Small intestine (tissue), 7 donors: ENCODE results near the gene TMCC1. TPM values are rescaled to one million over a fixed set of nuclear protein-coding genes. Genes with fewer than 3 reads are reported as not detected.

Experiments used
- DNase-seq, 2 donors: peaks; one replicate each; pipeline versions ENCODE4 v3.0.0 to v3.0.0-alpha.2; 2013
- FAIRE-seq: peaks from 2 replicates; lab custom pipeline; 2012; peaks lifted over from hg19 to GRCh38; lab: Jason Lieb, UNC
- H3K27ac ChIP-seq, 3 donors: one replicate each; pipeline ENCODE4 v1.5.1; 2013; ENCODE audit warnings: low read length in 2 of 3, mild to moderate bottlenecking in 2 of 3, control low read depth in 1 of 3, inconsistent platforms in 1 of 3, low read depth in 1 of 3, moderate library complexity in 1 of 3
- H3K27me3 ChIP-seq, 3 donors: one replicate each; pipeline ENCODE4 v1.6.1; 2013; ENCODE audit warnings: low read length in 3 of 3, inconsistent platforms in 1 of 3; ENCODE audit not compliant: control insufficient read depth in 3 of 3, insufficient read depth in 3 of 3
- H3K36me3 ChIP-seq, 3 donors: one replicate each; pipeline ENCODE4 v1.6.1; 2013; ENCODE audit warnings: low read length in 3 of 3, inconsistent platforms in 1 of 3, low read depth in 1 of 3, mild to moderate bottlenecking in 1 of 3, moderate library complexity in 1 of 3; ENCODE audit not compliant: control insufficient read depth in 3 of 3, insufficient read depth in 2 of 3
- H3K4me1 ChIP-seq, 3 donors: one replicate each; pipeline ENCODE4 v1.6.1; 2013; ENCODE audit warnings: low read length in 2 of 3, inconsistent platforms in 1 of 3, low read depth in 1 of 3, mild to moderate bottlenecking in 1 of 3, moderate library complexity in 1 of 3; ENCODE audit not compliant: control insufficient read depth in 3 of 3, insufficient read depth in 2 of 3
- H3K4me3 ChIP-seq, 3 donors: one replicate each; pipeline ENCODE4 v1.5.1; 2013; ENCODE audit warnings: low read length in 3 of 3, control low read depth in 1 of 3, inconsistent platforms in 1 of 3, low read depth in 1 of 3, mild to moderate bottlenecking in 1 of 3, moderate library complexity in 1 of 3
- H3K9me3 ChIP-seq, 2 donors: one replicate each; pipeline ENCODE4 v1.6.1; 2013; ENCODE audit warnings: low read depth in 1 of 2, low read length in 1 of 2; ENCODE audit not compliant: control insufficient read depth in 2 of 2, insufficient read depth in 1 of 2
- WGBS, 3 donors: extraction: QIAGEN DNeasy Blood & Tissue Kit; methylation state at CpG; one replicate each; pipeline ENCODE4 v1.1.7; 2013; 5-methylcytosine and 5-hydroxymethylcytosine counted together
- polyA plus RNA-seq, 4 donors: library from polyadenylated mRNA; stranded (reverse) in 3 of 4; unstranded in 1 of 4; fragments of 200-250 nt in 3 of 4; fragments of 120-200 nt in 1 of 4; gene quantifications; one replicate each; pipeline versions ENCODE4 v1.2.1 to v1.2.3, GENCODE V29; 2013
- donor health status: healthy with polysubstance abuse.
- donor health status: control.
- donor health status: control.
- donor health status: Bipolar disorder and iron deficiency.
- donor health status: healthy.

Gene TMCC1
- polyA plus RNA-seq, 4 donors: 5.4 to 16.4 (median 7.6) TPM

DNA sequence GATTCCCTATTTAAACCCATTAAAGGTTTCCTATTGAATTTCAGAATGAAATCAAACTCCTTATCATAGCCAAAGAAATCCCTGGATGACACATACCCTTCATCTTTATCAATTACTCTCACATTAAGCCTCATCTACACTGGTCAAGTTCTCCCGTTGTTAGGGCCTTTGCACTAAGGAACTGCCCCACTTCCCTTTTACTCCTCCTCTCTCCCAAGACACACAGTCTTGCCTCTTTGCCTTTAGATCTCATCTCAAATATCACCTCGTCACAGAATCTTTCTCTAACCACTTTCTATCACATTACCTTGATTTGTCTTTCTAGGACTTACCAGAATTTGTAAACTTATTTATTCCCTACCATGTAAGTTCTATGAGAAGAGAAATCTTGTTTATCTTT is 117.6 kb downstream of the TMCC1 start:
- DNase-seq: no peak

DNA sequence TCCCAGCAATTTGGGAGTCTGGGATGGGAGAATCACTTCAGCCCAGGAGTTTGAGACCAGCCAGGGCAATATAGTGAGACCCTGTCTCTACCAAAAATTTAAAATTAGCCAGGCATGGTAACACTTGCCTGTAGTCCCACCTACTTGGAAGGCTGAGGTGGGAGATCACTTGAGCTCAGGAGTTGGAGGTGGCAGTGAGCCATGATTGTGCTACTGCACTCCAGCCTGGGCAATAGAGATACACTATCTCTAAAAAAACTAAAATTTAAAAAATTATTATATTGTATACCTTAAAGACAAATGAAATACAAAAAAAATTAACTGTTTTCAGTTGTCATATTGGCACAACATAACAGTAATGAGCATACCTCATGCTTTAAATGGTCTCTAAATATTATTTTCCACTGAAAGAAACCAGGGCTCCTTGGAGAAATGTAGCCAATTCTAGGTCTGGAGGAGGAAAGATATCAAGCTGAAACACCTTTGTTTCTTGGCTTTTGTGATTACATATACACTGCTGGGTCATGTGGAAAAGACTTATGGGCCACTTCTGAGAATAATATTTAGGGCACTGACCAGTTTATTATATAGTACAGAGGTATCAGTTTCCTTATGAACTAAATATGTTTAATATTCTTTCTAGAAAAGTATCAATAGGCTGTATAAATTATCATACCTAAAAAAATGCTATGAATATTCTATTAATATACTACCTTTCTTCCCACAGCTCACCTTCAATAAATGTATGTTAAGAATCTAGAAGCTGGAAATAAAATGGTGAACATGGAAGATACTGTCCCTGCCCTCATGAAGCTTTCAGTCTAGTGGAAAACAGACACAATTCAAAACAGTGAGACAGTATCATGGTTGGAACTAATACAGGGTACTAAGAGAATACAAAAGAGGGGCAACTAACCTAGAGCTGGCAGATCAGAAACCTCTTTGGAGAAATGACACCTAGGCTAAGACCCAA is 119.5 kb downstream of the TMCC1 start:
- Histone ChIP-seq H3K27ac (no peak overlapping the region), H3K4me1 (no peaks in the 10 kb centered on the region), H3K36me3 (peaks cover 0 to 4% (median 0%) of the 10 kb centered on the region in 3 donors), H3K9me3 (no peaks in the 10 kb centered on the region), H3K27me3 (no peaks in the 10 kb centered on the region), H3K4me3 (no peak overlapping the region)
- DNase-seq (no peak), FAIRE-seq (no peak)

More for the DNA sequence above, 117.6 kb downstream of the TMCC1 start:
- Histone ChIP-seq H3K27ac (no peak overlapping the region), H3K9me3 (no peaks in the 10 kb centered on the region), H3K36me3 (no peaks in the 10 kb centered on the region), H3K4me3 (no peak overlapping the region), H3K4me1 (no peaks in the 10 kb centered on the region), H3K27me3 (no peaks in the 10 kb centered on the region)
- WGBS, 3 donors: 87 to 90% (median 89%) methylated on average over 2 of the region's 2 CpGs
- FAIRE-seq: no peak

DNA sequence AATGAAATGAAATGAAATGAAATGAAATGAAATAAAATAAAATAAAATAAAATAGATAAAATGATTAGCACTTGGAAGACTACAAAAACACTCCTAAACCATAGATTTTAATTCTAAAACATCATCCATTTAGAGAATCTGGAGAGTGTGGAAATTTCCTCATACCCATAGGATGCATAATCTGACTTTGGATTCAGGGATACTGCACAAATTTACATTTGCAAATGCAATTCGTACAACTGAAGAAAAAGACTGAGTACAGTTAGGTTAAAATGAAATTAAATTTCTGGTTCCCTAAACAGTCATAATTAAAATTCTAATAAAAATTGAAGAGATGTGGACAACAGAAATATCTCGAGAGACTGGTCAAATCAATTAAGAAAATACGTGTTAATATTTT is 122.9 kb downstream of the TMCC1 start:
- 92 to 98% (median 96%) methylated on average over 3 of the region's 3 CpGs for WGBS, 3 donors
- H3K27ac ChIP-seq: no peak overlapping the region
- peaks cover 0 to 4% (median 0%) of the 10 kb centered on the region in 3 donors for H3K36me3 ChIP-seq
- H3K27me3 ChIP-seq: no peaks in the 10 kb centered on the region
- no peak for DNase-seq
- no peaks in the 10 kb centered on the region for H3K9me3 ChIP-seq
- no peaks in the 10 kb centered on the region for H3K4me1 ChIP-seq
- FAIRE-seq: no peak
- H3K4me3 ChIP-seq: no peak overlapping the region

DNA sequence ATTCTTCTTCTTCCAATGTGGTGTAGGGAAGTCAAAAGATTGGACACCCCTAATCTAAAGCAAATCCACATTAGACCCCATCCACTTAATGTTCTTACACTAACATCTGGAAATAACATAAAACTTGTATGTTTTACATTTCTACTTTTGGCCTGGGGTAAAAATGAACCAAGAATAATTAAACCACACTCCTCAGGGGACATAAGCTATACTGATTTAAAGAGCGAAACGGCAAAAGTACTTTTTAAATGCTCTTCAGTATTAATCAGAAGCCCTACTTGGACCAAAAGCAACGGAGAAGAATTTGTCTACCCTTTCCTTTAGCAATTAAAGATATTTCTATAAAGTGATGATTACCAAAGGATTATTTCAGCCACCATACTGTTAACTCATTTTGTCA is 123.9 kb downstream of the TMCC1 start:
- Histone ChIP-seq H3K9me3 (no peaks in the 10 kb centered on the region), H3K36me3 (peaks cover 0 to 4% (median 0%) of the 10 kb centered on the region in 3 donors), H3K27me3 (no peaks in the 10 kb centered on the region), H3K27ac (no peak overlapping the region), H3K4me3 (no peak overlapping the region), H3K4me1 (no peaks in the 10 kb centered on the region)
- FAIRE-seq: no peak
- 94 to 97% (median 95%) methylated on average over 3 of the region's 3 CpGs for WGBS, 3 donors
- no peak for DNase-seq

DNA sequence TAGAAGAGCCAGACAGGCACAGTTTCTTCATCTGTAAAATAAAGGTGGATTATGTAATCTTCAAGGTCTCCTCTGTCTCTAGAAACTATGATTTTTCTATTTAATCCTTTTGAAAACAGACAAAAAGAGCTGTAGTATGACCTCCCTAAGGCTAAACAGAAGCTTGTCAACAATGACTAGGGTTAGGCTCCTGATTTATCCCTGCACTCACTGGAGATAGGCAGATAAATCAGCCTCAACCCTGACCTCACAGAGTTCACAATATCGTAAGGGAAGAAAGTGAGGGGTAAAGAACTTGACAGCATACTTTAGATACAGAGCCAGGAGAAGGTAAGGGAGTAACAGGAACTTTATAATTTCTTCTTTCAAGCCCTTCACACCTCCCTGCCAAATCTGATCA is 124.8 kb downstream of the TMCC1 start:
- 70 to 100% (median 85%) methylated on average over 1 of the region's 1 CpG for WGBS, 3 donors
- H3K9me3 ChIP-seq: no peaks in the 10 kb centered on the region

DNA sequence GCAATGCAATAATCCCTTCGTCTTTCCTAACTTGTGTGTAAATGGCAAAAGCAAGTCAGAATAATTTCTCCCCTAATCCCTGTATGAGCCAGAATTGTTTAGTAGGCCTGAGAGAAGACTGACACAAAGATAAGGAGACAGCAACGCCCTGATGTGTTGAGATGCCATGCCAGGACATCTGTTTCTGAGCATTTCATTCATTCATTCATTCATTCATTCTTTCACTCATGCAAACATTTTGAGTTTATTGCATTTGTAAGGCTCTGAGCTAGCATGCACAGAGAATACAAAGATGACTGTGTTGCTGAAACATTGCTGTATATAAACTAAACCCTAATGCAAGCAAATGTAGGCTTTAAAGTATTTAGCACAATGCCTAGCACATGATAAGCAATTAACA is 127.4 kb downstream of the TMCC1 start:
- Histone ChIP-seq H3K4me1 (peaks cover 0 to 4% (median 2%) of the 10 kb centered on the region in 3 donors), H3K27ac (no peak overlapping the region), H3K9me3 (no peaks in the 10 kb centered on the region), H3K27me3 (no peaks in the 10 kb centered on the region), H3K4me3 (no peak overlapping the region), H3K36me3 (peaks cover 0 to 4% (median 0%) of the 10 kb centered on the region in 3 donors)
- DNase-seq (no peak), FAIRE-seq (no peak)
- WGBS, 3 donors: 66 to 76% (median 71%) methylated on average over 2 of the region's 2 CpGs

More for the DNA sequence above, 124.8 kb downstream of the TMCC1 start:
- no peak overlapping the region for H3K4me3 ChIP-seq
- no peaks in the 10 kb centered on the region for H3K27me3 ChIP-seq
- DNase-seq: no peak
- H3K36me3 ChIP-seq: peaks cover 0 to 4% (median 0%) of the 10 kb centered on the region in 3 donors
- H3K27ac ChIP-seq: no peak overlapping the region
- FAIRE-seq: no peak
- H3K4me1 ChIP-seq: peaks cover 0 to 4% (median 0%) of the 10 kb centered on the region in 3 donors

DNA sequence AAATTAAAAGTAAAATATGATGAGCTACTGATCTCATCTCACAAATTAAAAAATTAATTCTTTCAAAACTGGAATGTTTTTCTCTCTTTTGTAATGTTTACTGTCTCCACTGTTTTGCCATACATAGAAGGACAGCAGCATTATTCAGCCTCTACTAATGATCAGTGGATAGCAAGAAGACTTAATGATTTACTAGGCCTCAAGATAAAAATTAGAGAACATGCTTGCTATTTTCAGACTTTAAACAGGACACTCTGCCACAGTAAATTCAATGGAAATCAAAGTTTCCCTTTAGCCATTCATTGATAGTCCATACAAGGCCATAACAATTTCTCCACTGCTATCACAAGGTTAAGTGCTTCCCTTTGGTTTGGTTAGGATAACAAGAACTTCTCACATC is 129.4 kb downstream of the TMCC1 start:
- Histone ChIP-seq H3K9me3 (no peaks in the 10 kb centered on the region), H3K36me3 (peaks cover 0 to 2% (median 0%) of the 10 kb centered on the region in 3 donors), H3K4me1 (peaks cover 0 to 4% (median 2%) of the 10 kb centered on the region in 3 donors), H3K27ac (peak overlapping the region in 1 of 3 donors; percentile 2), H3K4me3 (no peak overlapping the region), H3K27me3 (no peaks in the 10 kb centered on the region)
- FAIRE-seq: no peak
- peak; percentile 35 to 54 for DNase-seq

DNA sequence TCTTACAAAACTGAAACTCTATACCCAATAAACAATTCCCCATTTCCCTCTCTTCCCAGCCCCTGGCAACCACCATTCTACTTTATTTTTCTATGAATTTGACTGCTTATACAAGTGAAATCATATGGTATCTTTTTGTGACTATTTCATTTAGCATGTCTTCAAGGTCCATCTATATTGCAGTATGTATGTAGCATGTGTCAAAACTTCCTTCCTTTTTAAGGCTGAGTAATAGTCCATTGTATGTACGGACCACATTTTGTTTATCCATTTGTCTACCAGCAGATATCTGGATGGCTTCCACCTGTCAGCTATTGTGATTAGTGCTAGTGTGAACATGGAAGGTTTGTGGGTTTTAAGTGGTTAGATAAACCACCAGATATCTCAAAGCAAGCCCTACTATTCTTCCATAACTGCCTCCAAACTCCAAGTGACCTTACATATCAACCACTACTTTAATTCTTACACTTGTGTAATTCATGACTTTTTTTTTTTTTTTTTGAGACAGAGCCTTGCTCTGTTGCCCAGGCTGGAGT is 134.7 kb downstream of the TMCC1 start:
- Histone ChIP-seq H3K27ac (no peak overlapping the region), H3K4me1 (peaks cover 0 to 3% (median 2%) of the 10 kb centered on the region in 3 donors), H3K36me3 (peaks cover 0 to 11% (median 0%) of the 10 kb centered on the region in 3 donors), H3K27me3 (no peaks in the 10 kb centered on the region), H3K9me3 (no peaks in the 10 kb centered on the region), H3K4me3 (no peak overlapping the region)
- FAIRE-seq (no peak), DNase-seq (no peak)
- WGBS, 3 donors: 75 to 88% (median 87%) methylated on average over 1 of the region's 1 CpG
